Astrocyte (in vitro differentiated cells and primary cell): Measurements from ENCODE around the gene TOB2.

Source experiments
- CTCF ChIP-seq: IDR thresholded peaks from 2 replicates; pipeline ENCODE4 v1.5.1; 2011; ENCODE audit warnings: low read depth, mild to moderate bottlenecking, inconsistent platforms, low read length, moderate library complexity; ENCODE audit not compliant: insufficient read depth
- EZH2 ChIP-seq: IDR thresholded peaks from 2 replicates; pipeline ENCODE4 v1.6.1; 2012; ENCODE audit warnings: mild to moderate bottlenecking, low read length, inconsistent platforms; ENCODE audit not compliant: insufficient read depth

GRCh38 chr22:41401781-41402648, 44.6 kb downstream of the TOB2 start:
- TF ChIP-seq CTCF (no peak), EZH2 (no peak)
